ENCODE data around the gene ALOXE3.

- no peak for TF ChIP-seq CTCF (conservative IDR thresholded peaks at IDR 0.05; ENCODE audit: low read depth in 2 of 2)
- TF ChIP-seq ZNF331 (CRISPR knock-in tag; IDR thresholded peaks at IDR 0.05; ENCODE audit: low read depth) = no peak
- TF ChIP-seq, protein P1, sequence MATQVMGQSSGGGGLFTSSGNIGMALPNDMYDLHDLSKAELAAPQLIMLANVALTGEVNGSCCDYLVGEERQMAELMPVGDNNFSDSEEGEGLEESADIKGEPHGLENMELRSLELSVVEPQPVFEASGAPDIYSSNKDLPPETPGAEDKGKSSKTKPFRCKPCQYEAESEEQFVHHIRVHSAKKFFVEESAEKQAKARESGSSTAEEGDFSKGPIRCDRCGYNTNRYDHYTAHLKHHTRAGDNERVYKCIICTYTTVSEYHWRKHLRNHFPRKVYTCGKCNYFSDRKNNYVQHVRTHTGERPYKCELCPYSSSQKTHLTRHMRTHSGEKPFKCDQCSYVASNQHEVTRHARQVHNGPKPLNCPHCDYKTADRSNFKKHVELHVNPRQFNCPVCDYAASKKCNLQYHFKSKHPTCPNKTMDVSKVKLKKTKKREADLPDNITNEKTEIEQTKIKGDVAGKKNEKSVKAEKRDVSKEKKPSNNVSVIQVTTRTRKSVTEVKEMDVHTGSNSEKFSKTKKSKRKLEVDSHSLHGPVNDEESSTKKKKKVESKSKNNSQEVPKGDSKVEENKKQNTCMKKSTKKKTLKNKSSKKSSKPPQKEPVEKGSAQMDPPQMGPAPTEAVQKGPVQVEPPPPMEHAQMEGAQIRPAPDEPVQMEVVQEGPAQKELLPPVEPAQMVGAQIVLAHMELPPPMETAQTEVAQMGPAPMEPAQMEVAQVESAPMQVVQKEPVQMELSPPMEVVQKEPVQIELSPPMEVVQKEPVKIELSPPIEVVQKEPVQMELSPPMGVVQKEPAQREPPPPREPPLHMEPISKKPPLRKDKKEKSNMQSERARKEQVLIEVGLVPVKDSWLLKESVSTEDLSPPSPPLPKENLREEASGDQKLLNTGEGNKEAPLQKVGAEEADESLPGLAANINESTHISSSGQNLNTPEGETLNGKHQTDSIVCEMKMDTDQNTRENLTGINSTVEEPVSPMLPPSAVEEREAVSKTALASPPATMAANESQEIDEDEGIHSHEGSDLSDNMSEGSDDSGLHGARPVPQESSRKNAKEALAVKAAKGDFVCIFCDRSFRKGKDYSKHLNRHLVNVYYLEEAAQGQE (IDR thresholded peaks at IDR 0.05; ENCODE audit: unreplicated experiment) = no peak
- TF ChIP-seq EZH2phosphoT487 (IDR thresholded peaks at IDR 0.05; ENCODE audit: unreplicated experiment) = no peak
- no peak for TF ChIP-seq EZH2 (IDR thresholded peaks at IDR 0.05; ENCODE audit: low read depth, unreplicated experiment)
- TF ChIP-seq STAT1 (IDR thresholded peaks at IDR 0.05; ENCODE audit: unreplicated experiment) = no peak
- TF ChIP-seq POLR2AphosphoS5 (IDR thresholded peaks at IDR 0.05; ENCODE audit: low read depth) = no peak
- TF ChIP-seq ZNF114 (CRISPR knock-in tag; IDR thresholded peaks at IDR 0.05) = no peak
- TF ChIP-seq, protein P2, sequence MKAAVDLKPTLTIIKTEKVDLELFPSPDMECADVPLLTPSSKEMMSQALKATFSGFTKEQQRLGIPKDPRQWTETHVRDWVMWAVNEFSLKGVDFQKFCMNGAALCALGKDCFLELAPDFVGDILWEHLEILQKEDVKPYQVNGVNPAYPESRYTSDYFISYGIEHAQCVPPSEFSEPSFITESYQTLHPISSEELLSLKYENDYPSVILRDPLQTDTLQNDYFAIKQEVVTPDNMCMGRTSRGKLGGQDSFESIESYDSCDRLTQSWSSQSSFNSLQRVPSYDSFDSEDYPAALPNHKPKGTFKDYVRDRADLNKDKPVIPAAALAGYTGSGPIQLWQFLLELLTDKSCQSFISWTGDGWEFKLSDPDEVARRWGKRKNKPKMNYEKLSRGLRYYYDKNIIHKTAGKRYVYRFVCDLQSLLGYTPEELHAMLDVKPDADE (IDR thresholded peaks at IDR 0.05) = no peak
Measured at GRCh38 chr17:8131844-8132441, 13.6 kb upstream of the ALOXE3 start.

Data from GM23338 (cell line).